ENCODE data around the gene CCDC71L. TPM values are rescaled to one million over a fixed set of nuclear protein-coding genes. Genes with fewer than 3 reads are reported as not detected.

Gene CCDC71L
- polyA plus RNA-seq, 3 donors = 2.9 to 5.1 (median 3.5) TPM

DNA sequence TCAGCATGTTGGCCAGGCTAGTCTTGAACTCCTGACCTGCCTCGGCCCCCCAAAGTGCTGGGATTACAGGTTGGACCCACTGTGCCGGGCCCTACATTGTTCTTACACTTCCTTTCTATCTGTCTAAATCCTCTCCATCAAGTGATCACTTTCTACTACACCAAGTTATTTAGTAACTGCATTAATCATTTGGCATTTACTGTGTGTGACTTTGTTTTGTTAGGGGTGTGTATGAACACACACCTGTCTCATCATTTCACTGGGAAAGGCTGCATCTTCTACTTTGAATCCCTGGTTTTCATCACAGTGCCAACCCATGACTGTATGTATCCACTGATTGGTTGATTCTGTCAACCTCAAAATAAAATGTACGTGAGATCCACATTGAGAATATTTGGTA lies 23.0 kb upstream of the CCDC71L start:
- H3K4me3 ChIP-seq (replicated peaks in 1 of 3; ENCODE audit: low read depth in 2 of 3, low read length in 3 of 3) = no peak overlapping the region
- no peaks in the 10 kb centered on the region for H3K27me3 ChIP-seq (ENCODE audit: control insufficient read depth in 2 of 2, insufficient read depth in 2 of 2, low read length in 2 of 2)
- peak overlapping the region in 1 of 7 donors; percentile 33 for H3K27ac Mint-ChIP-seq
- peaks cover 2 to 19% (median 8%) of the 10 kb centered on the region in 7 donors for H3K9me3 Mint-ChIP-seq
- H2AFZ ChIP-seq (ENCODE audit: insufficient read depth, low read depth, low read length, poor library complexity, severe bottlenecking) = no peak overlapping the region
- no peaks in the 10 kb centered on the region for H3K27me3 Mint-ChIP-seq (ENCODE audit: low read depth in 3 of 3)
- H3K27ac ChIP-seq (ENCODE audit: low read depth in 1 of 2, low read length in 2 of 2) = no peak overlapping the region
- peaks cover 6 to 8% of the 10 kb centered on the region in 2 donors for H3K4me1 ChIP-seq (ENCODE audit: control insufficient read depth in 1 of 2, insufficient read depth in 2 of 2, low read length in 2 of 2)
- TF ChIP-seq, protein P1, sequence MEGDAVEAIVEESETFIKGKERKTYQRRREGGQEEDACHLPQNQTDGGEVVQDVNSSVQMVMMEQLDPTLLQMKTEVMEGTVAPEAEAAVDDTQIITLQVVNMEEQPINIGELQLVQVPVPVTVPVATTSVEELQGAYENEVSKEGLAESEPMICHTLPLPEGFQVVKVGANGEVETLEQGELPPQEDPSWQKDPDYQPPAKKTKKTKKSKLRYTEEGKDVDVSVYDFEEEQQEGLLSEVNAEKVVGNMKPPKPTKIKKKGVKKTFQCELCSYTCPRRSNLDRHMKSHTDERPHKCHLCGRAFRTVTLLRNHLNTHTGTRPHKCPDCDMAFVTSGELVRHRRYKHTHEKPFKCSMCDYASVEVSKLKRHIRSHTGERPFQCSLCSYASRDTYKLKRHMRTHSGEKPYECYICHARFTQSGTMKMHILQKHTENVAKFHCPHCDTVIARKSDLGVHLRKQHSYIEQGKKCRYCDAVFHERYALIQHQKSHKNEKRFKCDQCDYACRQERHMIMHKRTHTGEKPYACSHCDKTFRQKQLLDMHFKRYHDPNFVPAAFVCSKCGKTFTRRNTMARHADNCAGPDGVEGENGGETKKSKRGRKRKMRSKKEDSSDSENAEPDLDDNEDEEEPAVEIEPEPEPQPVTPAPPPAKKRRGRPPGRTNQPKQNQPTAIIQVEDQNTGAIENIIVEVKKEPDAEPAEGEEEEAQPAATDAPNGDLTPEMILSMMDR (IDR thresholded peaks at IDR 0.05) = no peak
- no peaks in the 10 kb centered on the region for H3K9me3 ChIP-seq (replicated peaks in 1 of 2; ENCODE audit: control insufficient read depth in 1 of 2, insufficient read depth in 1 of 2, low read length in 2 of 2)
- peaks cover 12% of the 10 kb centered on the region for H3K4me1 Mint-ChIP-seq
- WGBS (ENCODE audit: insufficient coverage) = no CpG with 5 or more reads among the region's 3 CpGs
- no peak overlapping the region for H3K4me3 Mint-ChIP-seq
- H3K36me3 Mint-ChIP-seq = peaks cover 0 to 5% of the 10 kb centered on the region in 2 donors
- no peaks in the 10 kb centered on the region for H4K20me1 ChIP-seq (ENCODE audit: insufficient read depth, low read length)
- DNase-seq = no peak
- no peak overlapping the region for H3K4me2 ChIP-seq (replicated peaks; ENCODE audit: extremely low read depth, low read length, poor library complexity, severe bottlenecking)
- no peaks in the 10 kb centered on the region for H3K36me3 ChIP-seq (replicated peaks in 1 of 2; ENCODE audit: control insufficient read depth in 1 of 2, insufficient read depth in 2 of 2, low read length in 2 of 2)
- no peak overlapping the region for H3K9ac ChIP-seq (ENCODE audit: insufficient read depth, low read length, poor library complexity, severe bottlenecking)
- intact Hi-C loops (cut with micrococcal nuclease) = loop anchor here in 1 of 2 donors (5.0 kb wide), 1 partner anchor 33 kb away; no protein-coding TSS in a partner anchor
- no peaks in the 10 kb centered on the region for H3K79me2 ChIP-seq (ENCODE audit: insufficient read depth, low read length)

DNA sequence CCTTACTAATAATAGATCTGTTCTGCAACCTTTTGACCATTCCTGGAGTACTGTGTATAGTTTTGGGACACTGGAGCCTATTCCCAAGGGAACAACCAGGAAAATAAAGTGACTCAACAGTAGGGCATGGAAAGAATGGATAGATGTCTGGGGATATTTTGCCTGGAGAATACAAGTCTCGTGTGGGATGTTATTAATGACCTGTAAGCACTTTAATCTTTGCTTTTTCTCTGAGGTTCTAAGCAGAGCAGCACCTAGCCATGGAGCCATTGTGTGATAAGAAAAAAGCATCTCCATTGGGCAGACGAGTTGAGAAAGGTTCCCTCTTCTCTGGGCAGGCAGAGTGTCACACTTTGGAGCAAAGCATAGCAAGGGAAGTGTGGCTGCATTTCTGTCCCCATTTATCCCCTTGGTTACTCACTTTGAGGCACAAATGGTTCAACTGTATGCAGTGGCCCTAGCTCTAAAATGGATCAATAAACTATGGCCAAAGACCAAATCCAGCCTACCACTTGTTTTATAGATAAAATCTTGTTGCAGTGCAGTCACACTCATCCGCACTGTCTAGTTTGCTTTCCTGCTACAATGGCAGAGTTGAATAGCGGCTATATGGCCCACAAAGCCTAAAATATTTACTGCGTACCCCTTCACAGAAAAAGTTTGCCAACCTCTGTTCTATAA lies 21.0 kb upstream of the CCDC71L start:
- H3K27me3 ChIP-seq (ENCODE audit: control insufficient read depth in 2 of 2, insufficient read depth in 2 of 2, low read length in 2 of 2) = no peaks in the 10 kb centered on the region
- 73% methylated on average over 3 of the region's 5 CpGs for WGBS (ENCODE audit: insufficient coverage)
- H3K9me3 Mint-ChIP-seq = peaks cover 0 to 7% (median 2%) of the 10 kb centered on the region in 7 donors
- no peaks in the 10 kb centered on the region for H3K79me2 ChIP-seq (ENCODE audit: insufficient read depth, low read length)
- no peaks in the 10 kb centered on the region for H4K20me1 ChIP-seq (ENCODE audit: insufficient read depth, low read length)
- H3K36me3 ChIP-seq (replicated peaks in 1 of 2; ENCODE audit: control insufficient read depth in 1 of 2, insufficient read depth in 2 of 2, low read length in 2 of 2) = no peaks in the 10 kb centered on the region
- no peak for DNase-seq
- TF ChIP-seq, protein P1 (IDR thresholded peaks at IDR 0.05) = no peak
- H3K9me3 ChIP-seq (replicated peaks in 1 of 2; ENCODE audit: control insufficient read depth in 1 of 2, insufficient read depth in 1 of 2, low read length in 2 of 2) = no peaks in the 10 kb centered on the region
- H2AFZ ChIP-seq (ENCODE audit: insufficient read depth, low read depth, low read length, poor library complexity, severe bottlenecking) = no peak overlapping the region
- no peaks in the 10 kb centered on the region for H3K27me3 Mint-ChIP-seq (ENCODE audit: low read depth in 3 of 3)
- H3K9ac ChIP-seq (ENCODE audit: insufficient read depth, low read length, poor library complexity, severe bottlenecking) = no peak overlapping the region
- no peak overlapping the region for H3K4me3 ChIP-seq (replicated peaks in 1 of 3; ENCODE audit: low read depth in 2 of 3, low read length in 3 of 3)
- H3K4me3 Mint-ChIP-seq = no peak overlapping the region
- H3K4me1 Mint-ChIP-seq = peaks cover 14% of the 10 kb centered on the region
- no peaks in the 10 kb centered on the region for H3K36me3 Mint-ChIP-seq
- intact Hi-C loops (cut with micrococcal nuclease) = loop anchor here in 1 of 2 donors (5.0 kb wide), 1 partner anchor 35 kb away; no protein-coding TSS in a partner anchor
- no peak overlapping the region for H3K27ac Mint-ChIP-seq
- H3K27ac ChIP-seq (ENCODE audit: low read depth in 1 of 2, low read length in 2 of 2) = no peak overlapping the region
- no peak overlapping the region for H3K4me2 ChIP-seq (replicated peaks; ENCODE audit: extremely low read depth, low read length, poor library complexity, severe bottlenecking)
- H3K4me1 ChIP-seq (ENCODE audit: control insufficient read depth in 1 of 2, insufficient read depth in 2 of 2, low read length in 2 of 2) = peaks cover 9 to 11% of the 10 kb centered on the region in 2 donors
